ENCODE data around the gene PRDX5. TPM values are rescaled to one million over a fixed set of nuclear protein-coding genes. Genes with fewer than 3 reads are reported as not detected.

The PRDX5 gene
- total RNA-seq, 1 donor from 2014 or later: 362 TPM

- DNase-seq (peak; percentile 86), ATAC-seq (peak; percentile 70)
- intact Hi-C loops (cut with micrococcal nuclease): no loop called here
These were observed 37.4 kb downstream of the PRDX5 start for GRCh38 chr11:64355078-64355940.

DNA sequence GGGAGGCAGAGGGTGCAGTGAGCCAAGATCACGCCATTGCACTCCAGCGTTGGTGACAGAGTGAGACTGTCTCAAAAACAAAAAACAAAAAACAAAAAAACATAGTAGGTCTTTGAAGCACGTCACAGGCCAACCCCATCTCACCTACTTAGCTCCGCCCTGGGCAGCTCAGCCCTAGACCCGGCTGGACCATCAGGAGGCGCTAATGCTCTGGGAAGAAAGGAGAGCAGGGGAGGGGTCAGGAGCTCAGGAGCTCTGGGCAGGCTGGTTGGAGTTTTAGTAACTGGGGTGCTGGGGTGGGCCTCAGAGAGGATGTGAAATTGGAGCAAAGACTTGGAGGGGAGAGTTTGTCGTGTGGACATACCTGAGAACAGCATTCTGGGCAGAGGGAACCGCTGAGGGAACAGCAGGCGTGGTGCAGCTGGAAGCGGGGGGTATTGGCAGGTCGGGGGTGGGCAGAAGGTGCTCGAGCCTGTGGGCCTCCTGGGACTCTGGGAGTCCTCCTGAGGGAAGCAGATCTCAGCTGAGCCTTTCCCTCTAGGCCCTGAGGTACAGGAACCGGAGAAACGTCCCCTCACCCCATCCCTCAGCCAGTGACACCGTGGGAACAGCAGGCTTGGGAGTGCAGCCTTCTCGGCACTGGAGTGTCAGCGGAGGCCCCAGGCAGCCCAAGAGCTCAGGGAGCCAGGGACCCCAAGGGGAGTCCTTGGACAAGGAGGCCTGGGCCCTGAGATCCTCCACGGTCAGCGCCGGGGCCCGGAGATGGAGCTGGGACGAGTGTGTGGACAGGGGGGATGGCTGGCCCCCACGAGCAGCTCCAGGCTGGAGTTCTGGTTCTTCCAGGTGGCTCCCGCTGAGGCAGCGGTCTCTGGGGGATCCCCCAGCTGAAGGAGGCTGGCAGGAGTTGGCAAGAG lies 38.8 kb downstream of the PRDX5 start:
- intact Hi-C loops (cut with micrococcal nuclease): no loop called here
- ATAC-seq (no peak), DNase-seq (no peak)

- DNase-seq (no peak), ATAC-seq (no peak)
- intact Hi-C loops (cut with micrococcal nuclease): no loop called here
These were observed 39.5 kb downstream of the PRDX5 start for GRCh38 chr11:64357446-64357845.

DNA sequence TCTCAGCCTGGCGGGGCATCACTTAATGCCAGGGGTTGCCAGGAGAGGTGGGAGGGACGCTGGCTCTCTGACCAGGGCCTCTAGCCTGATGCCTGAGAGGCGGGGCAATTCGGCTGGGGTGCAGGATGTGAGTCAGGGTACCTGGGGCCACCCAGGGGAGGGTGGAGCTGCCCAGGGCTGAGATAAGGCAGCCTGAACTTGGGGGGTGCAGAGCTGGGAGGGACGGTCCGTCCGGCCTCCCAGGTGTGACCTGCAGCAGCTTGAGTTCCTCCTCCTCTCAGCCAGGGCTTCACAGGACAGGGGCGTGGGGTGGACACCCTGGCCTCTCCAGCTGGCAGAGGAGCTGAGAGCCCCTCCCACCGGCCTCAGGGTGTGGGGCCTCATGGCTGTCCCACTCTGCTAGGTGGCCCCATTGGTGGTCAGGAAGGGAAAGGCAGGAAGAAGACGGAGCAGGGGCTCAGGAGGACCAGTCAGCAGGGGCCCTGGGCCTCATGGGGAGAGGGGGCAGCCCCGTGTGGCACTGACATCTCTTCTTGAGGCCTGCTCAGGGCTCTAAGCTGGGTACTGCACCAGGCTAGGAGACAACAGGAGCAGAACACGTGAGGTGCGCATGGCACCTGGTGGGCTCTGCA lies 40.1 kb downstream of the PRDX5 start:
- intact Hi-C loops (cut with micrococcal nuclease): no loop called here
- ATAC-seq: no peak
- DNase-seq: no peak

DNA sequence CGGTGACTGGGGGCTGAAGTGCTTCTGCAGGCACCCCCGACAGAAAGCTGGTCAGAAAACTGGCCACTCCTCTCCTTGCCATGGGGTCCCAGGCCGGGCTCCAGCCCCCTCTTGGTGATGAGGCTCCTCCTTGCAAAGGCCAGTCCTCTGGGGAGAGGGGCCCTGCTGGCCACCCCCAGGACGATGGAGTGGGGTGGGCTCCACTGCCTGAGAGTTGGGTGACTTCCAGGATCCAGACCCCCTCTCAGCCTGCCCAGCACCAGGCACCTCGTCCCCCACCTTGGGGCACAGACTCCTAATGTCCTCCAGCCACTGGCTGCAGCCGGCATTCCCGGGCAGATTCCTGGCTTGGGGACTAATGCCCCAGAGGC lies 40.6 kb downstream of the PRDX5 start:
- no peak for DNase-seq
- intact Hi-C loops (cut with micrococcal nuclease): no loop called here
- peak; percentile 23 for ATAC-seq

DNA sequence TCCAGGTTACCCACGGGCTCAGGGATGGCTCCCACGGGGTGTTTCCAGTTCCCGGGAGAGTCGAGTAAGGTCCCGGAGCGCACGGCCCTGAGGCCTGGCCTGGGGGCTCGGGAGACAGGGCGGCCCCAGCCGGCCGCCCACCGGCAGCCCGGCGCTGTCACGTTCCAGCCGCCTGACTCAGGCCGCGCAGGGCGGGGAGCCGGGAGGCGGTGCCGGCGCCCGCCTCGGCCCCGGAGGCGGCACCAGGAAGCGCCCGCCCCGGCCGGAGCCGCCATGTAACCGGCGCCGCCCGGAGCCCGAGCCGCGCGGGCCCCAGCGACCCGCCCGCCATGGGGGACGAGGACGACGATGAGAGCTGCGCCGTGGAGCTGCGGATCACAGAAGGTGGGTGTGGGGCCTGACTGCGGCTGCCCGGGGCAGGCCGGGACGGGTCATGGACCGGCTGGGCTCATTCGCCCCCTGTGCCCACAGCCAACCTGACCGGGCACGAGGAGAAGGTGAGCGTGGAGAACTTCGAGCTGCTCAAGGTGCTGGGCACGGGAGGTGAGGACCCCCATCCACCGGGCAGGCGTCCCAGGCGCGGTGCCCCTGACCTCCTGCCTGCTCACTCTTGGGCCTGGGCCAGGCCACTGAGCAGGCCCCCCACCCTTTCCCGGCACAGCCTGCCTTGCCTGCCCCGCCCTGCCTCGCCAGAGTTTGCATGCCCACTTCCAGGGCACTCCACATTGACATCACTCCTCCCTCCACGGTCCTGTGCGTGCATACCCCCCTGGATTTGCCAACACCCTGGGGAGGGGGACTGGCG lies 41.2 kb downstream of the PRDX5 start, which contains the start of gene RPS6KA4:
Gene RPS6KA4, plus strand, starts transcription at position 256 of the 805 bp plus-strand sequence. Its CDS starts 74 bp downstream, at position 330.
- intact Hi-C loops (cut with micrococcal nuclease): no loop called here
- peak; percentile 86 for ATAC-seq
- peak; percentile 86 for DNase-seq

GRCh38 chr11:64359712-64360445 lies 42.0 kb downstream of the PRDX5 start:
- DNase-seq (no peak), ATAC-seq (no peak)
- intact Hi-C loops (cut with micrococcal nuclease): no loop called here

- ATAC-seq: no peak
These were observed 42.6 kb downstream of the PRDX5 start for GRCh38 chr11:64360448-64360921.

GRCh38 chr11:64361659-64362058 lies 43.7 kb downstream of the PRDX5 start:
- intact Hi-C loops (cut with micrococcal nuclease): no loop called here
- DNase-seq: no peak
- no peak for ATAC-seq

More at GRCh38 chr11:64360448-64360921, 42.6 kb downstream of the PRDX5 start:
- intact Hi-C loops (cut with micrococcal nuclease): no loop called here
- no peak for DNase-seq

DNA sequence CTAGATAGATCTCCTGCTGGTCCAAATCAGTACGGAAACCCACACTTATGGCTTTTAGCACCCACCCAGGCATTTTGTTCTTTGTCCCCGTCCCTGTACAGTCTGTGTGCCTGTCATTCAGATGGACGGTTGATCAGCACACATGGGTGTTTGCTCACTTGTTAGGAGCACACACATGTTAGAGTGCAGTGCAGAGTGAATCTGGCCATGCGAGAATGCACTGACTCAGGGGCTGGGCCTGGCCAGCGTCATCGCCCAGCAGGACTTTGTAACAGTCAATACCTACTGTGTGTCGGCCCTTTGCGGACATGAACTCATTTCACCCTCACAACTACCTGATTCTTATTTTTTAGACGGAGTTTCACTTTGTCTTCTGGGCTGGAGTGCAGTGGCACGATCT lies 44.4 kb downstream of the PRDX5 start:
- ATAC-seq (no peak), DNase-seq (no peak)
- intact Hi-C loops (cut with micrococcal nuclease): no loop called here

GRCh38 chr11:64364435-64364834 lies 46.5 kb downstream of the PRDX5 start:
- ATAC-seq (no peak), DNase-seq (no peak)
- intact Hi-C loops (cut with micrococcal nuclease): no loop called here

DNA sequence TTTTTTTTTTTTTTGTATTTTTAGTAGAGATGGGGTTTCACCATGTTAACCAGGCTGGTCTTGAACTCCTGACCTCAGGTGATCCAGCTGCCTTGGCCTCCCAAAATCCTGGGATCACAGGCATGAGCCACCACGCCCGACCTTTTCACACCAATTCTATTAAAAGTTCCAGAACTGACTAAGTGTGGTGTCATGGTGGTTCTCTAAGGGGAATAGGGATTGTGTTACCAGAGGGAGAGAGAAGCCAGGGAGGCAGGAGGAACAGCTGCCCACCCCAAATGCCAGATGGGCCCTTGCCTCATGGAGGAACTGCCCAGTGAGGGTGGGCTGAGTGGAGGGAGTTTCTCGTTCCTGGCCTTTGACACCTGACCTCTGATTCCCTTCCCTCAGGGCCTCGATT lies 47.0 kb downstream of the PRDX5 start:
- ATAC-seq (no peak), DNase-seq (no peak)
- intact Hi-C loops (cut with micrococcal nuclease): no loop called here

DNA sequence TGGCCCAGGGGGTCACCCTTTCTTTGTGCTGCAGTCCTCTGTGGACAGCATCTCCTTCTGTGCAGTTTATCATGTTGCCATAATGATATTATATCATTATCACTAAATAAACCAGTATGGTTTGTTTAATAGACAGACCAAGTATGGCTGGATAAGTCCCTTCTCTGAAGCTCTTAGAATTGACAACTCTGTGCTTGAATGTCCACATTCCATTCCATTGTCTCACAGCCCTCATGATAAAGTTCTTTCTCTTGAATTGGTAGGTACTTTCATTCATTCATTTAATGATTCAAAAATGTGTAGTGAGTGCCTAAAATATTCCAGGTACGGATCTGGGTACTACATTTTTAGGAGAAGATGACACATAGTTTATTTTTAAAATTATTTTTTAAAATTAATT lies 48.8 kb downstream of the PRDX5 start:
- ATAC-seq (no peak), DNase-seq (no peak)
- intact Hi-C loops (cut with micrococcal nuclease): no loop called here

DNA sequence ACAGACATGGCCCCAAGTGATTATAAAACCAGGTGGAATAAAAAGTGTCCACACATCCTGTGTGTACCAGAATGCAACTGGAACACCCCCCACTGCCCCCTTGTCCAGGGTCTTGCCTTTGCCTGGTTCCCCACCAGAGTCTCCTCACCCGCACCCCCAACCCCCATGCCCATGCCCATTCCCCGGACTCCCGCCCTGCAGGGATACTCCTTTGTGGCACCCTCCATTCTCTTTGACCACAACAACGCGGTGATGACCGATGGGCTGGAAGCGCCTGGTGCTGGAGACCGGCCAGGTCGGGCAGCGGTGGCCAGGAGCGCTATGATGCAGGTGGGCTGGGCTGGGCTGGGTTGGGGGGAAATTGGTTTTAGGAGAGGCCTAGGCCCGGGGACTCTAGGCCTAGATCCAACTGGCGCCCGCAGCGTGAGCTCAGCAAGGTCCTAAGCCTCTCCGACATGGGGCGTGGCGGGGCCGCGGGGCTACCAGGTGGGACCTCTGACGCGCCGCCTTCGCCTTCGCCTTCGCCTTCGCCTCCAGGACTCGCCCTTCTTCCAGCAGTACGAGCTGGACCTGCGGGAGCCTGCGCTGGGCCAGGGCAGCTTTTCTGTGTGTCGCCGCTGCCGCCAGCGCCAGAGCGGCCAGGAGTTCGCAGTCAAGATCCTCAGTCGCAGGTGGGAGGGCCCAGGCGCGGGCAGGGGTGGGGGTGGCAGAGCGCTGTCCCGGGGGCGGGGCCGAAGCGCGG lies 50.2 kb downstream of the PRDX5 start:
- no peak for DNase-seq
- no peak for ATAC-seq
- intact Hi-C loops (cut with micrococcal nuclease): no loop called here

- ATAC-seq (no peak), DNase-seq (no peak)
- intact Hi-C loops (cut with micrococcal nuclease): no loop called here
These were observed 50.8 kb downstream of the PRDX5 start for GRCh38 chr11:64368673-64369074.

DNA sequence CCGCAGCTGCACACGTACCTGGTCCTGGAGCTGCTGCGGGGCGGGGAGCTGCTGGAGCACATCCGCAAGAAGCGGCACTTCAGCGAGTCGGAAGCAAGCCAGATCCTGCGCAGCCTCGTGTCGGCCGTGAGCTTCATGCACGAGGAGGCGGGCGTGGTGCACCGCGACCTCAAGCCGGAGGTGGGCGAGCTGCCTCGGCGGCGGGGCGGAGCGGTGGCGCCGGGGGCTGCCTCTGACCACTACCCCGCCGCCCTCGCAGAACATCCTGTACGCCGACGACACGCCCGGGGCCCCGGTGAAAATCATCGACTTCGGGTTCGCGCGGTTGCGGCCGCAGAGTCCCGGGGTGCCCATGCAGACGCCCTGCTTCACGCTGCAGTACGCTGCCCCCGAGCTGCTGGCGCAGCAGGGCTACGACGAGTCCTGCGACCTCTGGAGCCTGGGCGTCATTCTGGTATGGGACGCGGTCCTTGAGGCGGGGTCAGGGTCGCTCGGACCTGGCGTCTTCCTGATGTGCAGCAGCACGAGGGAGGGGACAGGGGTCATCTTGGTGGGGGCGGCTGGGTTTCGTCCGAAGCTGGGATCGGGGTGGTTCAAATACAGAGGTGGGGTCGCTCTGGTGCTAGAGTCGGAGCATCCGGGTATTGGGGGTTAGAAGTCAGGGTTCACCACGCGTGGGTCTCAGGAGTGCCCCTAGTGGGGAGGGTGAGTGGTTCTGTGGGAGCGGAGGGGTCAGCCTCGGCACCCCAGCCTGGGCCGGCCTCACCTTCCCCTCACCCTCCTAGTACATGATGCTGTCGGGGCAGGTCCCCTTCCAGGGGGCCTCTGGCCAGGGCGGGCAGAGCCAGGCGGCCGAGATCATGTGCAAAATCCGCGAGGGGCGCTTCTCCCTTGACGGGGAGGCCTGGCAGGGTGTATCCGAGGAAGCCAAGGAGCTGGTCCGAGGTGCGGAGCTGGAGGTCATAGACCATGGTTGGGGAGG lies 51.8 kb downstream of the PRDX5 start:
- DNase-seq: no peak
- intact Hi-C loops (cut with micrococcal nuclease): no loop called here
- no peak for ATAC-seq

Measured in left ventricle myocardium superior (tissue), 1 donor.